ENCODE measurements around the gene DST.

Gene DST

DNA sequence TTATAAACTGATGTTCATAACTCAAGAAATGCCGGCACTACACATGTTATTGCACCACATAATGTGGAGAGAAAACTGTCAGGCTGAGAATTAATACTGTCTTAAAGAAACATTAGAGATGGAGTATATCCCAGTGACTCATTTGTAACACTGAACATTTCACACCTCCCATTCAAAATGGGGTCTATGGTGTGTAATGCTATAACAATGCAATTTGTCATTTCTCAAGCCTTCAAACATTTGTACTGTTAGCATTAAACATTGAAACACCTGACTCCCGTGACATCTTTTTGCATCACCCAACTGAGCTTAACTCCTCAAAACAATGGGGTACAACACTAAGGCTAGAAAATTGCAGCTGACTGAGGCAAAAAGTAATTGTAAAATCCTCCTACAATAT is 151.7 kb downstream of the DST start:
- H3K4me3 Mint-ChIP-seq: no peak overlapping the region
- H3K9me3 Mint-ChIP-seq: no peaks in the 10 kb centered on the region
- no peaks in the 10 kb centered on the region for H3K4me1 Mint-ChIP-seq (ENCODE audit: low read depth in 2 of 2)
- ATAC-seq (replicated peaks) (no peak), DNase-seq (no peak)
- no peak overlapping the region for H3K27ac Mint-ChIP-seq
- no peaks in the 10 kb centered on the region for H3K36me3 Mint-ChIP-seq (ENCODE audit: insufficient read depth)
- no peaks in the 10 kb centered on the region for H3K27me3 Mint-ChIP-seq

DNA sequence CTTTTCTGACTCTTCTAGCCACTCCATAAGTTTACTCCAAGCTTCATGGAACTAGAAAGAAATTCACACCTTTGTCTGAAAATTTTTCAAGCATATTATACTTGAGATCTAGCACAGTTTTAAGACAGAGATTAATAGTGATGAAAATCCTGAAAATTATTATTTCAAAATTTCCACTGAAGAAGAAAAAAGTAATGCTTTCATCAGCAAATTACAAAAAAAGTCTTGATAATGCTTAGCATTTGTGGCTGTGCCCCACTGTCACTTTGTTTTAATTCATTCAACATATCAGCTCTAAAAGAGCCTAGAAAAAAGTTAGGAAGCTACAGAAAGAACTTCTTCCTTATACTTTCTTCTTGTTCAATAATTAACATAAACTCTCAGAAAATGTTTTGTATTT is 153.1 kb downstream of the DST start:
- Mint-ChIP-seq H3K9me3 (no peaks in the 10 kb centered on the region), H3K4me3 (no peak overlapping the region), H3K27me3 (no peaks in the 10 kb centered on the region)

DNA sequence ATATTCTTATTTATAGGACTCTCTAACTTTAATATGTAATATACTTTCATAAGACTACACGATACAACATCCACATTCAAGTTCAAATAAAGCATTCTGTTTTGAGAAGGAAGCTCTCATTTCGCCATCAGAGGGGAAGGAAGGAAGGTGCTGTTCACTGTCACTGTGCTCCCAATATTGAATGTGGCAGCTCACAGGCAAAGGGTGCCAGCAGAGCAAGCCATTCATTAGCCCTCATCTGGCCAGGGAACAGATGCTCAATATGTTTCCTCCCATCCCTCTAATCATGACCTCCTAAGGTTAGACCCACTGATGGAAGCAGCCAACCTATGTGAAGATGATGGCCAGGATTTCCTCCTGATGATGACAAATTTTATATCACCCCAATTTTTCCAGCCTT is 154.4 kb downstream of the DST start:
- Mint-ChIP-seq H3K4me1 (ENCODE audit: low read depth in 2 of 2) (no peaks in the 10 kb centered on the region), H3K4me3 (no peak overlapping the region), H3K36me3 (ENCODE audit: insufficient read depth) (no peaks in the 10 kb centered on the region), H3K27ac (no peak overlapping the region), H3K9me3 (no peaks in the 10 kb centered on the region), H3K27me3 (no peaks in the 10 kb centered on the region)
- ATAC-seq (replicated peaks) (no peak), DNase-seq (no peak)

More for the DNA sequence above, 153.1 kb downstream of the DST start:
- ATAC-seq (replicated peaks): no peak
- Mint-ChIP-seq H3K36me3 (ENCODE audit: insufficient read depth) (no peaks in the 10 kb centered on the region), H3K4me1 (ENCODE audit: low read depth in 2 of 2) (no peaks in the 10 kb centered on the region), H3K27ac (no peak overlapping the region)
- no peak for DNase-seq

DNA sequence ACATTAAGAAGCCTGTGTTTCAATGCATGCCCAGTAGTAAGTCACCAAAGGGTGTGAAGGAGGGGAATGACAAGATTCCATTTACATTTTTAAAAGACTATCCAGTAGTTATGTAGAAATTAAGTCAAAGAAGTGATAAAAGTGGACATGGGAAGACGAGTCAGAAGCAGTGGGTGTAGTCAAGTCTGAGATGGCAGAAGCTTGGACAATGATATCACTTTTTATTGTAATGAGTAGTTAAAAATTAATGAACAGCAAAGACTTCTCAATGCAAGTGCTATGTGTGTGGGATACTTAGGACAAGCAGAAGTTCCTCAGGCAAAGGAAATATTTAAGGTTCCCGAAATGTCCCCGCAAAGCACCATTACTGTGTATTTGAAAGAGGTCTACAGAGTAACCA is 156.0 kb downstream of the DST start:
- Mint-ChIP-seq H3K27ac (no peak overlapping the region), H3K4me1 (ENCODE audit: low read depth in 2 of 2) (no peaks in the 10 kb centered on the region), H3K9me3 (no peaks in the 10 kb centered on the region), H3K4me3 (no peak overlapping the region), H3K36me3 (ENCODE audit: insufficient read depth) (no peaks in the 10 kb centered on the region), H3K27me3 (no peaks in the 10 kb centered on the region)
- DNase-seq (no peak), ATAC-seq (replicated peaks) (no peak)

DNA sequence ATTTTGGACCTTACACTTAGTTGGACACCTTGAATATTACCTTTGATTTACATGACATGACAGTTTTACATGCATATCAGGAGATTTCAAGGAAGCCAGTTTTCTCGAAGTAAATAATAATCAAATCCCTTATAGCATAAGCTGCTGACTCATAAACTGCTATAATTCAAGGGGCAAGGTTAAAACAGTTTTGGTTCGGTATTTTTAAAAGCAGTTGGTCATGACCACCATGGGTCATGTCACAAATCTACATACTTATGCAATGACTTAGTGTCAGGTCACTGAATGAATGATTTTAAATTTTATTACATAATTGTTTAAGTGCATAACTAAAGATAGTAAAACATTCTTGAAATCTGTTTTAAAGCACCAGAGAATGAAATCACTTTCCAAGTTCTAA is 158.0 kb downstream of the DST start:
- Mint-ChIP-seq H3K36me3 (ENCODE audit: insufficient read depth) (no peaks in the 10 kb centered on the region), H3K4me3 (no peak overlapping the region), H3K27ac (no peak overlapping the region), H3K9me3 (no peaks in the 10 kb centered on the region), H3K27me3 (no peaks in the 10 kb centered on the region), H3K4me1 (ENCODE audit: low read depth in 2 of 2) (no peaks in the 10 kb centered on the region)
- no peak for ATAC-seq (replicated peaks)
- no peak for DNase-seq

DNA sequence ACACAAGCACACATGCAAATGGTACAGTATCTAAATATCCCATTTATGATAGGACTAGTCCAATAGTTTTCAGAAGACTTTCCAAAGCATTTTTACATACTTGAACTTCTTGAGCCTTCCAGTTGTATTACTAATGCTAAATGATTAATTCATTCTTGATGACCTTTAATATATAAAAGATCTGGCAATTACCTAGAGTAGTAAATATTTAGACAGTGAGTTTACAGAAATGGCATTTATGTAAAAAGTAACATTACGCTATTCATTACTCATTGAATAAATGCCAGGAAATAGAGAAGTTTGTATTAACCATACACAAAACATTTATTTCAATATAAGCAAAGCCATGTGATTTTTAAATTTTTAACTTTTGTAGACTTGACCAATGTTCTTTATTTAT is 158.8 kb downstream of the DST start:
- no peak for ATAC-seq (replicated peaks)
- Mint-ChIP-seq H3K4me3 (no peak overlapping the region), H3K27me3 (no peaks in the 10 kb centered on the region), H3K36me3 (ENCODE audit: insufficient read depth) (no peaks in the 10 kb centered on the region), H3K4me1 (ENCODE audit: low read depth in 2 of 2) (no peaks in the 10 kb centered on the region), H3K9me3 (no peaks in the 10 kb centered on the region), H3K27ac (no peak overlapping the region)
- no peak for DNase-seq

DNA sequence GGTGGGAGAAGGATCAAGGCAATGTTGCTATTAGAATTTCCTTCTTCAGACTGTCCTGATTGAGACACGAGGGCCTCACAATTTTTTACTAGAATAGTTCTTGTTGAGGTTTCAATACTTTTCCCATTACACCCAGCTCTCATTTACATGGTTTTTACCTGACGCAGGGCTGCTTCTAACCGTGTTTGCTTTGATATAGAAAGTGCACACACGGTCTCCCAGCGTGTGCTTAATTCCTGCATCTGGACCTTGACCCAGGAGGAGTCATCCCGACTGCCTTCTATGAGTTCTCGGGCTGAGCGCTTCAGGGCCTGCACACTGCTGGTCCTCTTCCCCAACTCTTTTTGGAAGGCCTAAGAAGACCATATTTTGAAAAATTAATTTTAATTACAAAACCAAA is 160.2 kb downstream of the DST start:
- peaks cover 0 to 3% of the 10 kb centered on the region in 2 donors for H3K9me3 Mint-ChIP-seq
- no peak for ATAC-seq (replicated peaks)
- H3K4me3 Mint-ChIP-seq: no peak overlapping the region
- no peaks in the 10 kb centered on the region for H3K4me1 Mint-ChIP-seq (ENCODE audit: low read depth in 2 of 2)
- H3K27me3 Mint-ChIP-seq: no peaks in the 10 kb centered on the region
- no peak overlapping the region for H3K27ac Mint-ChIP-seq
- H3K36me3 Mint-ChIP-seq (ENCODE audit: insufficient read depth): no peaks in the 10 kb centered on the region
- DNase-seq: no peak

DNA sequence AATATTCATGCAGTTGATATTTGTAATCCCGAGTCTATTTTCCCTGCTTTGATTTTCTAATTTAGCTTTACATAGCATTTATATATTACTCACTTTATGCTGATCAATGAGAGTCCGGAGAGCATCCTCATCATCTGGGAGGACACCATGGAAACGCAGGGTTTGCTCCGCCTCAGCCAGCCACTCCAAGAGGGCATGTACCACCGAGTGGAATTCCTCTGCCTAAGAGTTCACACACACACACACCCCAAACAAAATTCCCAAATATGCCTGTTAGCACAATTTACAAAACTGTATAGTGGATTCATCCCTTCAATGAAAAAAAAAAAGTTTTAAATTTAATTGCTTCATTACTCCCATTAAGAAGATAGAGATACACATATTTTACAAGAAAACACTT is 160.7 kb downstream of the DST start:
- peaks cover 0 to 3% of the 10 kb centered on the region in 2 donors for H3K9me3 Mint-ChIP-seq
- no peak overlapping the region for H3K4me3 Mint-ChIP-seq
- DNase-seq (no peak), ATAC-seq (replicated peaks) (no peak)
- H3K4me1 Mint-ChIP-seq (ENCODE audit: low read depth in 2 of 2): no peaks in the 10 kb centered on the region
- no peaks in the 10 kb centered on the region for H3K36me3 Mint-ChIP-seq (ENCODE audit: insufficient read depth)
- no peak overlapping the region for H3K27ac Mint-ChIP-seq
- no peaks in the 10 kb centered on the region for H3K27me3 Mint-ChIP-seq

DNA sequence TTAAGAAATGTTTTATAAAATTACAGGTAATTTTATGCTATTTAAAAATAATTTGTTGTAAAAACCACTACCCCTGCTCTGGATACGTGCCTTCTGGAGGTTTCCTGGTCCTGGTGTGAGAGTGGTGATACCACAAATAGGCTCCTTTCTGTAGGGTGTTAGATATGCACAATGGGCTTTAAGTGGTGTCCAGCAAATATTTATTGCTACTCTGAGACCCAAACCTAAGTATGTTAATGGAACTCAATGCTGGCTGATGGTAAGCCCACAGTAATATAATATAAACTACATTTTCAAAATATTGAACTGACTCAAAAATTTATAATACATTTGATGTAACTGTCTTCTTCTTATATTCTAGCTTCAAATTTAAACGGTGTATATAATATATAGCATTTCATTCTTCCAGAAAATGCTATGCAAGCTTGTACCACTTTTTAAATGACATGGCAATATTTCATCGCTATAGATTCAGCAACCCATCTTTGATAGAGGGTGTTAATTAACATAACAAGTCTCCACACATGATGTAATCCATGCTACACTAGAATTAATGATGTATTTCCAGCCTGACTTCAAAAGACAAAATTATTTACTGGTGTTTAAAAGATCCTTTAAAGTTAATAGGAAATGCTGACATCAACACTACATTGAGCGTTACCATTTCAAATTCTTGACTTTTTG is 161.9 kb downstream of the DST start:
- Mint-ChIP-seq H3K27ac (no peak overlapping the region), H3K36me3 (ENCODE audit: insufficient read depth) (no peaks in the 10 kb centered on the region), H3K9me3 (peaks cover 4% of the 10 kb centered on the region in 2 donors), H3K27me3 (no peaks in the 10 kb centered on the region), H3K4me1 (ENCODE audit: low read depth in 2 of 2) (no peaks in the 10 kb centered on the region), H3K4me3 (no peak overlapping the region)
- DNase-seq (no peak), ATAC-seq (replicated peaks) (no peak)

DNA sequence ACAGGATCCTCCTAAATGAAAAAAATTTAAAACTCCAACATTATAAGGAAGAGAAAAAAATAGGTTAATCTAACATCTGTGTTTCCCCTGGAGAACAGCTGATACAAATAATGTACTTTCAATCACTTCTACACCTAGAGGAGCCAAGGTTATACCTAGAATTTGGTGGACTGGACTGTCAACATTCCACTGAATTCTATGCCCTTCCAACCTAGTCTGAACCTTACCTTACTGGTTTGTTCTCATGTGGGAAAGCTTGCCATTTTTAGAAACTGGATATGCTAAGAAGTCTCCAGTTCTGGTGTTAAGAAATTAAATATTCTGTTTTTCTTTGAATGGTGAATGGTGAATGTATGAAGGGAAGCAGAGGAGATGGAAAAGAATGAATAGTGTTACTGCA is 162.4 kb downstream of the DST start:
- Mint-ChIP-seq H3K27ac (no peak overlapping the region), H3K27me3 (no peaks in the 10 kb centered on the region), H3K4me1 (ENCODE audit: low read depth in 2 of 2) (no peaks in the 10 kb centered on the region), H3K36me3 (ENCODE audit: insufficient read depth) (no peaks in the 10 kb centered on the region), H3K9me3 (peaks cover 6 to 9% of the 10 kb centered on the region in 2 donors), H3K4me3 (no peak overlapping the region)
- DNase-seq (no peak), ATAC-seq (replicated peaks) (no peak)

DNA sequence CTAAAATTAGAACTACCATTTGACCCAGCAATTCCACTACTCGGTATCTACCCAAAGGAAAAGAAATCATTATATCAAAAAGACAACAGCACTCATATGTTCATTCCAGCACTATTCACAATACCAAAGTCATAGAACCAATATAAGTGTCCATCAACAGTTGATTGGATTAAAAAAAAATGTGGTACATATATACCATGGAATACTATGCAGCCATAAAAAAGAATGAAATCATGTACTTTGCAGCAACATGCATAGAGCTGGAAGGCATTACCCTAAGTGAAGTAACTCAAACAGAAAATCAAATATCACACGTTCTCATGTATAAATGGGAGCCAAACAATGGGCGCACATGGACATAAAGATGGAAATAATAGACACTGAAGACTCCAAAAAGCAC is 163.3 kb downstream of the DST start:
- H3K9me3 Mint-ChIP-seq: peaks cover 6 to 9% of the 10 kb centered on the region in 2 donors
- no peaks in the 10 kb centered on the region for H3K36me3 Mint-ChIP-seq (ENCODE audit: insufficient read depth)
- H3K27ac Mint-ChIP-seq: no peak overlapping the region
- no peak for ATAC-seq (replicated peaks)
- DNase-seq: no peak
- H3K4me1 Mint-ChIP-seq (ENCODE audit: low read depth in 2 of 2): no peaks in the 10 kb centered on the region
- no peak overlapping the region for H3K4me3 Mint-ChIP-seq
- no peaks in the 10 kb centered on the region for H3K27me3 Mint-ChIP-seq

DNA sequence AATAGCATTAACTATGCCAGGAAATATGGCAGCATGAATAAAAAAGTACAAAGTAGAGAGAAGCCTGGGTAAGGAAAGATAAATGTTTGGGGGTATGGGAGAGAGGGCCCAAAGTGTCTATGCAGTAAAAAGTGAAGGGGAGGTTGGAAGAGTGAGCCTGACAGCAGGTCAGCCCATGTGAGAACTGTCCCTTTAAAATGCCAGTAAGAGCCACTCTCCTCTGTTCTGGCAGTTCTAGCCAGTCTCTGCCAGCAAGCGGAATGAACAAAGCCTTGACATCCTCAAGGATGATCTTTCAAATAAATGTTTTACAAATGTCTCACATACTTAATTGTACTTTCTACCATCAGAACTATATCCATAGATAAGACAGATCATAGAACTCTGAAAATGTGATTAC is 164.5 kb downstream of the DST start:
- Mint-ChIP-seq H3K36me3 (ENCODE audit: insufficient read depth) (no peaks in the 10 kb centered on the region), H3K4me3 (no peak overlapping the region), H3K27me3 (no peaks in the 10 kb centered on the region), H3K9me3 (peaks cover 6 to 9% of the 10 kb centered on the region in 2 donors), H3K27ac (no peak overlapping the region), H3K4me1 (ENCODE audit: low read depth in 2 of 2) (no peaks in the 10 kb centered on the region)
- ATAC-seq (replicated peaks): no peak
- no peak for DNase-seq

DNA sequence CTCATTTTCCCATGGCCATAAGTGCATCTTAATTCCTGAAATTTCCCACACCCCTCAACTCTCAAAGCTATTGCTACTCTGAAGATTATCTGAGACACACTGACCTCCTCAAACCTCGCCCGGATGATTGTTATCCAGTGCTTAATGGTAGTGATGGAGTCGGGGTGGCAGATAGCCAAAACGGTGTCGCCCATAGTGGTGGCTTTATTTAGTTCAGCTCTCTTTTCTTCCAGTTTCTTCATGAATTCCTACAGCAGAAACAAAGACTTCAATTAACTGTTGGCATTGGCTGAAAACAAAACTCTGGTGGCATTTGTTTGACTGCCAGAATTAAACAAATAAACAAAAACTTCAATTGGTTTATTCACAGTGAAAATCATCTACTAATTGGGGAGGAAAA is 165.4 kb downstream of the DST start:
- Mint-ChIP-seq H3K27ac (no peak overlapping the region), H3K4me3 (no peak overlapping the region), H3K9me3 (peaks cover 6 to 9% of the 10 kb centered on the region in 2 donors), H3K4me1 (ENCODE audit: low read depth in 2 of 2) (no peaks in the 10 kb centered on the region), H3K36me3 (ENCODE audit: insufficient read depth) (no peaks in the 10 kb centered on the region), H3K27me3 (no peaks in the 10 kb centered on the region)
- DNase-seq (no peak), ATAC-seq (replicated peaks) (no peak)

DNA sequence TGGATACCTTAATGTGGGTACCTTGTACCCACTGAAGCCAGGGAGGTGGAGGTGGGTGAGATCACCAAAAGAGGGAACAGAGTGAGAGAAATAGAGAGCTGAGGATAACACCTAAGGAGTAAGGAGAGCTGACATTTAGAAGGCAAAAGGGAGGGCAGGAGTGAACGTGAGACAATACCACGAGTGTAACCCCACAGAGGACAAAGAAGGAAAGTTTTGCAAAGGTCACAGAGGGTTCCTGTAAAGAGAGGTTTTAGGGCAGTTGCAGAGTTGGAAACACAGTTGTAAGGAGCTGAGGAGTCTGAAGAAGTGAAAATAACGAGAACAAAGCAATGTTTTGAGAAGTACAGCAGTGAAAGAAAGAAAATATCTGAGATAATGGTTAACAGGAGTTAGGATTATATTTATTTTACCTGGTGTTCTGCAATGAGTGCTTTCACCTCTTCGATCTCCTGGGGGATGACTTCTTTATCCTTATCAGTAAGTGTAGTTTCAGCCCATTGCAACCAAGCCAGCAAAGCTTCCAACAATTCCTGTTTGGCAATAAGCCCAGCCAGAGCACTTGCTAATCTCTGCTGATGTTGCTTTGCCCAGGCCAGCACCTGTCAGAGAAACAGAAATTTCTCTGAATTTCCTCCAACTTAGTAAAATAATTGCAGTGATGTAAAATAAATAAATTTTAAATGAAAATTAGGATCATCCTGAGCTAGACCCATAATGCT is 166.8 kb downstream of the DST start:
- no peaks in the 10 kb centered on the region for H3K27me3 Mint-ChIP-seq
- ATAC-seq (replicated peaks): no peak
- DNase-seq: no peak
- no peaks in the 10 kb centered on the region for H3K4me1 Mint-ChIP-seq (ENCODE audit: low read depth in 2 of 2)
- peaks cover 7 to 9% of the 10 kb centered on the region in 2 donors for H3K9me3 Mint-ChIP-seq
- H3K36me3 Mint-ChIP-seq (ENCODE audit: insufficient read depth): peaks cover 3% of the 10 kb centered on the region
- H3K4me3 Mint-ChIP-seq: no peak overlapping the region
- no peak overlapping the region for H3K27ac Mint-ChIP-seq

Measured in effector memory CD8-positive, alpha-beta T cell (primary cell).